HG03432 (cell line): ENCODE measurements around the gene EIF2B4.
"Not testable (repeated sequence)": the region's sequence is repeated elsewhere in the genome, so short reads cannot be mapped to it uniquely, and the experiment has no call there.

Experiments used
- ATAC-seq: cut with Tn5 transposase; IDR thresholded peaks from one replicate; pipeline ENCODE4 v1.9.1; 2021; ENCODE audit warnings: mild to moderate bottlenecking, moderate library complexity; ENCODE audit not compliant: unreplicated experiment

Gene EIF2B4

GRCh38 chr2:27378096-27378808, 8.1 kb upstream of the EIF2B4 start:
- ATAC-seq = no peak

GRCh38 chr2:27377618-27378095, 7.5 kb upstream of the EIF2B4 start:
- no peak for ATAC-seq

- ATAC-seq = no peak
These were observed 6.9 kb upstream of the EIF2B4 start for GRCh38 chr2:27376866-27377617.

GRCh38 chr2:27376151-27376865, 6.2 kb upstream of the EIF2B4 start:
- ATAC-seq = no peak

GRCh38 chr2:27375513-27376099, 5.5 kb upstream of the EIF2B4 start:
- no peak for ATAC-seq

GRCh38 chr2:27373567-27373966, 3.4 kb upstream of the EIF2B4 start:
- no peak for ATAC-seq

GRCh38 chr2:27372937-27373336, 2.8 kb upstream of the EIF2B4 start:
- ATAC-seq = no peak

- peak; percentile 30 for ATAC-seq
These were observed 880 bp upstream of the EIF2B4 start for GRCh38 chr2:27370816-27371620.

GRCh38 chr2:27369471-27370025, 590 bp downstream of the EIF2B4 start:
- no peak for ATAC-seq

GRCh38 chr2:27363933-27364332, 6.2 kb downstream of the EIF2B4 start:
- no peak for ATAC-seq

- ATAC-seq = no peak
These were observed 7.3 kb downstream of the EIF2B4 start for GRCh38 chr2:27362678-27363420.

GRCh38 chr2:27356382-27357181, 13.6 kb downstream of the EIF2B4 start, which contains the start of gene GTF3C2:
TSS of gene GTF3C2 (minus strand) at chr2:27356764. CDS start at chr2:27343554, 13,210 bp downstream.
- peak; percentile 86 for ATAC-seq

- ATAC-seq = peak; percentile 28
These were observed 14.1 kb downstream of the EIF2B4 start for GRCh38 chr2:27356056-27356381.

GRCh38 chr2:27354597-27354927, 15.6 kb downstream of the EIF2B4 start:
- no peak for ATAC-seq

- ATAC-seq = no peak
These were observed 16.2 kb downstream of the EIF2B4 start for GRCh38 chr2:27353762-27354596.

GRCh38 chr2:27353386-27353761, 16.8 kb downstream of the EIF2B4 start:
- not testable (repeated sequence) for ATAC-seq

GRCh38 chr2:27351802-27352598, 18.1 kb downstream of the EIF2B4 start:
- no peak for ATAC-seq
